COLO829 (cell line): ENCODE measurements around the gene GALNT14.
"Not testable (repeated sequence)": the region's sequence is repeated elsewhere in the genome, so short reads cannot be mapped to it uniquely, and the experiment has no call there.

ENCODE experiments used
- DNase-seq: peaks from one replicate; pipeline ENCODE4 v3.0.0; 2012; ENCODE audit warnings: low spot score

Gene GALNT14

GRCh38 chr2:30939364-30939763 lies 198.9 kb downstream of the GALNT14 start:
- no peak for DNase-seq

GRCh38 chr2:30938196-30938595 lies 200.0 kb downstream of the GALNT14 start:
- DNase-seq = no peak

GRCh38 chr2:30936977-30937376 lies 201.3 kb downstream of the GALNT14 start:
- DNase-seq = no peak

- DNase-seq = no peak
These were observed 202.4 kb downstream of the GALNT14 start for GRCh38 chr2:30935795-30936194.

GRCh38 chr2:30934066-30934465 lies 204.2 kb downstream of the GALNT14 start:
- DNase-seq = no peak

GRCh38 chr2:30933496-30933895 lies 204.7 kb downstream of the GALNT14 start:
- no peak for DNase-seq

- no peak for DNase-seq
These were observed 205.4 kb downstream of the GALNT14 start for GRCh38 chr2:30932870-30933269.

- no peak for DNase-seq
These were observed 206.3 kb downstream of the GALNT14 start for GRCh38 chr2:30931841-30932407.

GRCh38 chr2:30930716-30931115 lies 207.5 kb downstream of the GALNT14 start:
- DNase-seq = no peak

GRCh38 chr2:30927465-30928075 lies 210.7 kb downstream of the GALNT14 start:
- DNase-seq = no peak

- DNase-seq = no peak
These were observed 211.6 kb downstream of the GALNT14 start for GRCh38 chr2:30926606-30927005.

GRCh38 chr2:30923623-30924022 lies 214.6 kb downstream of the GALNT14 start:
- DNase-seq = no peak

GRCh38 chr2:30920511-30920910 lies 217.7 kb downstream of the GALNT14 start:
- no peak for DNase-seq

GRCh38 chr2:30915486-30915885 lies 222.8 kb downstream of the GALNT14 start:
- DNase-seq = no peak

GRCh38 chr2:30914456-30914855 lies 223.8 kb downstream of the GALNT14 start:
- no peak for DNase-seq

- no peak for DNase-seq
These were observed 226.2 kb downstream of the GALNT14 start for GRCh38 chr2:30912056-30912455.

GRCh38 chr2:30911327-30911726 lies 226.9 kb downstream of the GALNT14 start:
- no peak for DNase-seq

GRCh38 chr2:30910686-30911085 lies 227.6 kb downstream of the GALNT14 start:
- no peak for DNase-seq

GRCh38 chr2:30904437-30904836 lies 233.8 kb downstream of the GALNT14 start:
- DNase-seq = not testable (repeated sequence)

GRCh38 chr2:30903326-30903725 lies 234.9 kb downstream of the GALNT14 start:
- DNase-seq = no peak

GRCh38 chr2:30900381-30900780 lies 237.9 kb downstream of the GALNT14 start:
- no peak for DNase-seq

GRCh38 chr2:30899516-30900054 lies 238.7 kb downstream of the GALNT14 start:
- DNase-seq = no peak

GRCh38 chr2:30897539-30897938 lies 240.7 kb downstream of the GALNT14 start:
- no peak for DNase-seq
